Activated T-cell treated with anti-CD3 and anti-CD28 coated beads, Interleukin-2, amount 50 U/mL, for 4 hours (primary cell): ENCODE data around the gene PTMS. TPM values are rescaled to one million over a fixed set of nuclear protein-coding genes. Genes with fewer than 3 reads are reported as not detected.
"Not testable (repeated sequence)": the region's sequence is repeated elsewhere in the genome, so short reads cannot be mapped to it uniquely, and the experiment has no call there.

Experiments used
- ATAC-seq, 2 donors: fragments of 200-7000 bp; cut with Tn5 transposase; one replicate each; pipeline ENCODE4 v1.10.0; 2021
- DNase-seq: peaks from one replicate; pipeline ENCODE4 v3.0.0-alpha.2; 2020
- H3K27me3 Mint-ChIP-seq: one replicate; pipeline ENCODE4 v1.8.0; 2021; ENCODE audit warnings: low read depth, mixed read lengths
- H3K36me3 Mint-ChIP-seq: one replicate; pipeline ENCODE4 v1.8.0; 2022; ENCODE audit warnings: mixed read lengths; ENCODE audit not compliant: insufficient read depth
- H3K4me1 Mint-ChIP-seq: one replicate; pipeline ENCODE4 v1.8.0; 2021; ENCODE audit warnings: low read depth, mixed read lengths
- H3K4me3 Mint-ChIP-seq: one replicate; pipeline ENCODE4 v1.8.0; 2021; ENCODE audit warnings: mild to moderate bottlenecking, moderate library complexity, mixed read lengths
- H3K9me3 Mint-ChIP-seq: one replicate; pipeline ENCODE4 v1.8.0; 2021; ENCODE audit warnings: mixed read lengths
- total RNA-seq, 3 donors: library from RNA; stranded (reverse); gene quantifications; one replicate each; pipeline ENCODE4 v1.2.1, GENCODE V29; 2021

The PTMS gene
- total RNA-seq, result 10 to 100 TPM; 26.3 to 32.6 (median 29.4) TPM

- peaks cover 32% of the 10 kb centered on the region for H3K4me1 Mint-ChIP-seq
Measured at GRCh38 chr12:6765634-6766581, at the start of gene PTMS. Gene PTMS, plus strand, starts transcription at chr12:6766363. Its CDS starts 343 bp downstream, at chr12:6766706.

GRCh38 chr12:6716874-6717437 is 49.2 kb upstream of the PTMS start:
- Mint-ChIP-seq H3K9me3 (no peaks in the 10 kb centered on the region), H3K4me3 (no peak overlapping the region), H3K27me3 (peaks cover 9% of the 10 kb centered on the region), H3K36me3 (no peaks in the 10 kb centered on the region), H3K4me1 (no peaks in the 10 kb centered on the region)
- ATAC-seq, result no peak
- DNase-seq, result no peak

More at GRCh38 chr12:6765634-6766581, at the start of gene PTMS:
- DNase-seq, result no peak
- Mint-ChIP-seq H3K9me3 (no peaks in the 10 kb centered on the region), H3K4me3 (peak within 1 kb of the TSS; percentile 76), H3K36me3 (peaks cover under 1% of the 10 kb centered on the region), H3K27me3 (peaks cover 33% of the 10 kb centered on the region)
- ATAC-seq, result peak; percentile 11 to 20

GRCh38 chr12:6722863-6723262 is 43.3 kb upstream of the PTMS start:
- H3K4me3 Mint-ChIP-seq, result no peak overlapping the region
- H3K36me3 Mint-ChIP-seq, result peaks cover 4% of the 10 kb centered on the region
- peaks cover 4% of the 10 kb centered on the region for H3K9me3 Mint-ChIP-seq
- no peaks in the 10 kb centered on the region for H3K27me3 Mint-ChIP-seq
- H3K4me1 Mint-ChIP-seq, result peaks cover 23% of the 10 kb centered on the region
- ATAC-seq, result no peak
- DNase-seq, result no peak

GRCh38 chr12:6723607-6724408 is 42.4 kb upstream of the PTMS start, which contains the start of gene COPS7A:
Gene COPS7A, plus strand, starts transcription at chr12:6724046. Its CDS starts 611 bp downstream, at chr12:6724657.
- peaks cover 23% of the 10 kb centered on the region for H3K4me1 Mint-ChIP-seq
- peak within 1 kb of the TSS; percentile 86 for H3K4me3 Mint-ChIP-seq
- ATAC-seq (peak; percentile 97), DNase-seq (peak; percentile 84)
- peaks cover 4% of the 10 kb centered on the region for H3K9me3 Mint-ChIP-seq
- peaks cover 10% of the 10 kb centered on the region for H3K36me3 Mint-ChIP-seq
- no peaks in the 10 kb centered on the region for H3K27me3 Mint-ChIP-seq

GRCh38 chr12:6724409-6724797 is 41.8 kb upstream of the PTMS start:
- Mint-ChIP-seq H3K27me3 (no peaks in the 10 kb centered on the region), H3K4me3 (peak overlapping the region; percentile 86), H3K36me3 (peaks cover 12% of the 10 kb centered on the region), H3K9me3 (peaks cover 4% of the 10 kb centered on the region), H3K4me1 (peaks cover 23% of the 10 kb centered on the region)
- ATAC-seq, result peak; percentile 32 to 38
- DNase-seq, result no peak

GRCh38 chr12:6725350-6725749 is 40.8 kb upstream of the PTMS start:
- ATAC-seq (no peak), DNase-seq (no peak)
- Mint-ChIP-seq H3K4me1 (peaks cover 23% of the 10 kb centered on the region), H3K36me3 (peaks cover 20% of the 10 kb centered on the region), H3K27me3 (no peaks in the 10 kb centered on the region), H3K9me3 (peaks cover 4% of the 10 kb centered on the region), H3K4me3 (peak overlapping the region; percentile 86)

GRCh38 chr12:6729186-6729585 is 37.0 kb upstream of the PTMS start:
- DNase-seq, result no peak
- Mint-ChIP-seq H3K9me3 (no peaks in the 10 kb centered on the region), H3K36me3 (peaks cover 31% of the 10 kb centered on the region)

GRCh38 chr12:6730169-6730568 is 36.0 kb upstream of the PTMS start:
- peaks cover 31% of the 10 kb centered on the region for H3K36me3 Mint-ChIP-seq
- no peak overlapping the region for H3K4me3 Mint-ChIP-seq
- H3K9me3 Mint-ChIP-seq, result no peaks in the 10 kb centered on the region
- H3K4me1 Mint-ChIP-seq, result peaks cover 8% of the 10 kb centered on the region
- H3K27me3 Mint-ChIP-seq, result no peaks in the 10 kb centered on the region
- ATAC-seq, result no peak
- DNase-seq, result no peak

More at GRCh38 chr12:6729186-6729585, 37.0 kb upstream of the PTMS start:
- no peak overlapping the region for H3K4me3 Mint-ChIP-seq
- peaks cover 13% of the 10 kb centered on the region for H3K4me1 Mint-ChIP-seq
- no peak for ATAC-seq
- H3K27me3 Mint-ChIP-seq, result no peaks in the 10 kb centered on the region

GRCh38 chr12:6734506-6735387 is 31.4 kb upstream of the PTMS start:
- Mint-ChIP-seq H3K9me3 (no peaks in the 10 kb centered on the region), H3K4me1 (peaks cover 3% of the 10 kb centered on the region), H3K27me3 (no peaks in the 10 kb centered on the region), H3K36me3 (peaks cover 17% of the 10 kb centered on the region), H3K4me3 (no peak overlapping the region)
- no peak for DNase-seq
- no peak for ATAC-seq

GRCh38 chr12:6735448-6736191 is 30.5 kb upstream of the PTMS start:
- peaks cover 3% of the 10 kb centered on the region for H3K4me1 Mint-ChIP-seq
- DNase-seq (peak; percentile 18), ATAC-seq (peak in 1 of 2 donors; percentile 58)
- H3K27me3 Mint-ChIP-seq, result no peaks in the 10 kb centered on the region
- H3K9me3 Mint-ChIP-seq, result no peaks in the 10 kb centered on the region
- no peak overlapping the region for H3K4me3 Mint-ChIP-seq
- peaks cover 11% of the 10 kb centered on the region for H3K36me3 Mint-ChIP-seq

GRCh38 chr12:6736754-6737153 is 29.4 kb upstream of the PTMS start:
- ATAC-seq (no peak), DNase-seq (no peak)
- Mint-ChIP-seq H3K36me3 (peaks cover 4% of the 10 kb centered on the region), H3K27me3 (no peaks in the 10 kb centered on the region), H3K4me1 (peaks cover 2% of the 10 kb centered on the region), H3K9me3 (no peaks in the 10 kb centered on the region), H3K4me3 (no peak overlapping the region)

GRCh38 chr12:6742080-6742479 is 24.1 kb upstream of the PTMS start:
- peaks cover 20% of the 10 kb centered on the region for H3K4me1 Mint-ChIP-seq
- not testable (repeated sequence) for H3K9me3 Mint-ChIP-seq, H3K27me3 Mint-ChIP-seq, H3K36me3 Mint-ChIP-seq, ATAC-seq, DNase-seq, H3K4me3 Mint-ChIP-seq

GRCh38 chr12:6742834-6743233 is 23.3 kb upstream of the PTMS start:
- DNase-seq (no peak), ATAC-seq (peak; percentile 74 to 80)
- peaks cover 4% of the 10 kb centered on the region for H3K9me3 Mint-ChIP-seq
- H3K4me1 Mint-ChIP-seq, result peaks cover 20% of the 10 kb centered on the region
- peaks cover 5% of the 10 kb centered on the region for H3K36me3 Mint-ChIP-seq
- H3K27me3 Mint-ChIP-seq, result no peaks in the 10 kb centered on the region
- H3K4me3 Mint-ChIP-seq, result no peak overlapping the region
